ENCODE data around the gene PPP1CC.
"Not testable (repeated sequence)": the region's sequence is repeated elsewhere in the genome, so short reads cannot be mapped to it uniquely, and the experiment has no call there.

Gene PPP1CC

DNA sequence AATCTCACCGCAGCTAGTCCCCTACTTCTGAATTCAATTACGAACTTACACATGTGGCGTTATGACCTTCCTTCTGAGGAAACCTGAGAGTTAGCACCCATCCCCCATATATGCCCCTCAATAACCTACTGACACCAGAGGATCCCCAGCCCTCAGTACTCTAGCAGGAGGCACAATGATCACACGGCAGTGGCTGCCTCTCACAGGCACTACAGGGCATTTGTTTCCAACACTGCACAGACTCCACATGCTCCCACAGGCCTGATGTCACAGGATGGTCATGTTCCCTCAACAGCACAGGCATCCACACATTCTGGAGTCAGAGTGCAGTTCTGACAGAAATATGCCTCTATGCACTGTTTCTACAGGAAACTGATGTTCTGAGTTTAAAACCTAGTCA lies 17.4 kb downstream of the PPP1CC start:
- Mint-ChIP-seq H3K27ac (no peak overlapping the region), H3K36me3 (ENCODE audit: low read depth) (peaks cover 77% of the 10 kb centered on the region), H3K9me3 (no peaks in the 10 kb centered on the region), H3K27me3 (no peaks in the 10 kb centered on the region), H3K4me1 (peaks cover 32% of the 10 kb centered on the region), H3K4me3 (no peak overlapping the region)
- no peak for ATAC-seq
- DNase-seq, result no peak

DNA sequence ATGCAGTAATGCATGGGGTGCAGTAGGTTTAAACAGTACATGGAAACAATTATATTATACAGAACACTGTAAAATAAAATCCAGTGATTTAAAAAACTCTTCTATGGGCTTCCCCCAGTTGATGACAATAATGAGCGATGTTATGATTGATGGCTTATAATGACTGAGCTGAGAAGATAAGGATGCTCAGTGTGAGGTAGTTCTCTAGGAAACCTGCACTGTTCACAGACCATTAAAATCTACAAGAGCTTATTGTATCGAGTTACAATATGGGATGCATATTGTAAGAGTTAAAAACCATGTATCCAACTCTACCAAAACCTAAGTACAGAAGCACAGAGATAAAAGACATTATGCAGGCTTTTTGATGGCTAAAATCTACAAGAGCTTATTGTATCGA lies 19.8 kb downstream of the PPP1CC start:
- H3K27me3 Mint-ChIP-seq, DNase-seq, H3K9me3 Mint-ChIP-seq, ATAC-seq, H3K27ac Mint-ChIP-seq, H3K4me3 Mint-ChIP-seq: not testable (repeated sequence)
- Mint-ChIP-seq H3K4me1 (peaks cover 27% of the 10 kb centered on the region), H3K36me3 (ENCODE audit: low read depth) (peaks cover 81% of the 10 kb centered on the region)

GRCh38 chr12:110721570-110721969 lies 21.1 kb downstream of the PPP1CC start:
- ATAC-seq, result no peak
- Mint-ChIP-seq H3K27ac (no peak overlapping the region), H3K27me3 (no peaks in the 10 kb centered on the region), H3K4me1 (peaks cover 28% of the 10 kb centered on the region), H3K4me3 (no peak overlapping the region), H3K36me3 (ENCODE audit: low read depth) (peaks cover 84% of the 10 kb centered on the region), H3K9me3 (peaks cover 3% of the 10 kb centered on the region)
- no peak for DNase-seq

GRCh38 chr12:110720516-110720915 lies 22.2 kb downstream of the PPP1CC start:
- DNase-seq (no peak), ATAC-seq (no peak)
- no peaks in the 10 kb centered on the region for H3K27me3 Mint-ChIP-seq
- H3K4me3 Mint-ChIP-seq, result no peak overlapping the region
- H3K36me3 Mint-ChIP-seq (ENCODE audit: low read depth), result peaks cover 78% of the 10 kb centered on the region
- H3K4me1 Mint-ChIP-seq, result peaks cover 23% of the 10 kb centered on the region
- H3K27ac Mint-ChIP-seq, result no peak overlapping the region
- H3K9me3 Mint-ChIP-seq, result peaks cover 3% of the 10 kb centered on the region

DNA sequence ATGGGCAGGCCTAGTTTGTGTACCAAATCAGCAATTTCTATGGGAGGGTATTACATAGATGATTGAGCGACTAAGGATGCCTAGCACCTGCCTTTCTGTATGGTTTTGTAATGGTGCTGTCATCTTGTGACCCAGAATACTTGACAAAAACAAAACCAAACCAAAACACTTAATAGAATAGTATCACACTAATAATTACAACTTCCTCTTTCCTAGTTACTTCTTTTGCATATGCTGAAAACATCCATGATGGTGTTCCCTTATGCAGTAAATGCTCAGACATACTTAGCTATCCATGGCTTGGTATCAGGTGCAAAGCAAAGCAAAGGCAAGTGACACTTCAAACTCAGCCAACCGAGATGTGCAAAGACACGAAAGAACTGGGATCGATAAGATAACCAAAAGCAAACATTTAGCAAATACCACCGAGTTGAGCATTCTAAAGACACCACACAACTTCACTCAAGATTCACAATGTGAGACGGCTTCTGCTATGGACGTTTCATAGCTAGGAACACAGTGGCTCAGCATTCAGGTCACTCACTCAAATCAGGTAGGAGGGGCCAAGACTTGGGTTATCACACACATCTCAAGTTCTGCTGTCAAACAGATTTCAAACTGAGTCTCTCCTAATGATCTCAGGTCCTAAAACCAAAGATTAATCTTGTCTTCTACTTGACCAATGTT lies 24.3 kb downstream of the PPP1CC start:
- Mint-ChIP-seq H3K4me3 (no peak overlapping the region), H3K27ac (peak overlapping the region; percentile 61), H3K36me3 (ENCODE audit: low read depth) (peaks cover 62% of the 10 kb centered on the region), H3K9me3 (peaks cover 3% of the 10 kb centered on the region), H3K27me3 (no peaks in the 10 kb centered on the region), H3K4me1 (peaks cover 23% of the 10 kb centered on the region)
- DNase-seq (no peak), ATAC-seq (no peak)

DNA sequence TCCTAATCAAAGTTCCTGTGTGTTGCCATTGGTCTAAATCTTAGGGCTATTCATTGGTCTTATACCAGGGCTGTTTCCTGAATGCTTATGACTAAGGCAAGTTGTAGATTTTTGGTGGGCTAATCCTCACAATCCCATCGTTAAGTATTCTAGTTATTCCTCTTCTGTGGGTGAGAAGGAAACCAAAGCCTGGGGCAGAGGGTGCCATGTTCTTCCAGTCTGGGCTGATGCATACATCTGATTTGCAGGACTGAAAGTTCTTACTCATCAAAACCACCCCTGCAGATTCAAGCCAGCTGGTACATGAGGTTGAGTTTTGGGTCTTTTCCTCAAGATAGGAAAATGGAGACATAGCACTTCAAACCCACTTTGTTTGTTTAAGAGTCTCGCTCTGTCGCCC lies 25.7 kb downstream of the PPP1CC start:
- peak; percentile 80 for ATAC-seq
- Mint-ChIP-seq H3K4me1 (peaks cover 23% of the 10 kb centered on the region), H3K27me3 (no peaks in the 10 kb centered on the region), H3K9me3 (peaks cover 3% of the 10 kb centered on the region), H3K27ac (no peak overlapping the region), H3K4me3 (no peak overlapping the region), H3K36me3 (ENCODE audit: low read depth) (peaks cover 56% of the 10 kb centered on the region)
- no peak for DNase-seq

- H3K9me3 Mint-ChIP-seq, result no peaks in the 10 kb centered on the region
- peaks cover 1% of the 10 kb centered on the region for H3K36me3 Mint-ChIP-seq (ENCODE audit: low read depth)
- no peak for ATAC-seq
- DNase-seq, result no peak
- no peak overlapping the region for H3K4me3 Mint-ChIP-seq
- H3K27ac Mint-ChIP-seq, result no peak overlapping the region
- no peaks in the 10 kb centered on the region for H3K4me1 Mint-ChIP-seq
- H3K27me3 Mint-ChIP-seq, result no peaks in the 10 kb centered on the region
Observed at GRCh38 chr12:110708917-110709316, 33.8 kb downstream of the PPP1CC start.

DNA sequence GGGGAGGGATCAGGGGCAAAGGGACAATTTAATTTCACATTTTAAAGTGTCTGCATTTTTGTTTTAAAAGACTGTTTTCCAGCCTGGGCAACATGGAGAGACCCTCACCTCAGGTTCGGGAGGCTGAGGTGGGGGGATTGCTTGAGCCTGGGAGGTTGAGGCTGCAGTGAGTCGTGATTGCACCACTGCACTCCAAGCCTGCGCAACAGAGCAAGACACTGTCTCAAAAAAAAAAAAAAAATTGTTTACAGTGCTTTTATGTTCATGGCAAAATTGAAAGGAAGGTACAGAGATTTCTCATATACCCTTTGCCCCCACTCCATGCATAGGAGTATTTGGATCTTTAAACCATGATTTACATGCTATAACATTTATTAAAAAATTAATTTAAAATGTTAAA lies 37.4 kb downstream of the PPP1CC start:
- DNase-seq (no peak), ATAC-seq (no peak)
- Mint-ChIP-seq H3K27me3 (no peaks in the 10 kb centered on the region), H3K27ac (no peak overlapping the region), H3K9me3 (no peaks in the 10 kb centered on the region), H3K4me3 (no peak overlapping the region), H3K4me1 (no peaks in the 10 kb centered on the region), H3K36me3 (ENCODE audit: low read depth) (peaks cover 1% of the 10 kb centered on the region)

DNA sequence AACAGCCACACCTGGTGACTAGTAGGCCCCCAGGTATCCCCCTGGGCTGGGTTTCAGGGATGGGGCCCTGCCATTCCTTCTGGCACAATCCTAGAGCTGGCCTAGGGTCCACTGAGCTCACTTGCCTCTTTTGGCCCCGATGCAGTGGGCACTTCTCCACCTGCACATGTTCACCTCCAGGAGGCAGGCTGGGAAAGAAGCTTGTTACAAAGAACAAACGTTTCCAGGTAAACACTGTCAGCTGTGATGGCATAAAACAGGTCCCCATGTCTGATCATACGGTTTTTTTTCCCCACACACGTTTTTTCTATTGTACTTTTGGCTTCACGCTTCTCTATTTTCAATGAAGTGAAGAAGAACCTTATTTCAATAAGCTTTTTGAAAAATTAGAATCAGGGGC lies 37.9 kb downstream of the PPP1CC start:
- no peak for ATAC-seq

GRCh38 chr12:110704231-110704630 lies 38.5 kb downstream of the PPP1CC start:
- Mint-ChIP-seq H3K36me3 (ENCODE audit: low read depth) (no peaks in the 10 kb centered on the region), H3K4me1 (no peaks in the 10 kb centered on the region), H3K27me3 (no peaks in the 10 kb centered on the region), H3K4me3 (no peak overlapping the region), H3K9me3 (no peaks in the 10 kb centered on the region), H3K27ac (no peak overlapping the region)
- ATAC-seq (no peak), DNase-seq (no peak)

More for the DNA sequence above, 37.9 kb downstream of the PPP1CC start:
- DNase-seq, result no peak
- Mint-ChIP-seq H3K4me1 (no peaks in the 10 kb centered on the region), H3K4me3 (no peak overlapping the region), H3K36me3 (ENCODE audit: low read depth) (no peaks in the 10 kb centered on the region), H3K27me3 (no peaks in the 10 kb centered on the region), H3K9me3 (no peaks in the 10 kb centered on the region), H3K27ac (no peak overlapping the region)

- DNase-seq, result no peak
- Mint-ChIP-seq H3K4me1 (peaks cover 15% of the 10 kb centered on the region), H3K9me3 (no peaks in the 10 kb centered on the region), H3K27ac (no peak overlapping the region), H3K27me3 (no peaks in the 10 kb centered on the region), H3K36me3 (ENCODE audit: low read depth) (no peaks in the 10 kb centered on the region), H3K4me3 (no peak overlapping the region)
- no peak for ATAC-seq
Observed at GRCh38 chr12:110702081-110702480, 40.6 kb downstream of the PPP1CC start.

DNA sequence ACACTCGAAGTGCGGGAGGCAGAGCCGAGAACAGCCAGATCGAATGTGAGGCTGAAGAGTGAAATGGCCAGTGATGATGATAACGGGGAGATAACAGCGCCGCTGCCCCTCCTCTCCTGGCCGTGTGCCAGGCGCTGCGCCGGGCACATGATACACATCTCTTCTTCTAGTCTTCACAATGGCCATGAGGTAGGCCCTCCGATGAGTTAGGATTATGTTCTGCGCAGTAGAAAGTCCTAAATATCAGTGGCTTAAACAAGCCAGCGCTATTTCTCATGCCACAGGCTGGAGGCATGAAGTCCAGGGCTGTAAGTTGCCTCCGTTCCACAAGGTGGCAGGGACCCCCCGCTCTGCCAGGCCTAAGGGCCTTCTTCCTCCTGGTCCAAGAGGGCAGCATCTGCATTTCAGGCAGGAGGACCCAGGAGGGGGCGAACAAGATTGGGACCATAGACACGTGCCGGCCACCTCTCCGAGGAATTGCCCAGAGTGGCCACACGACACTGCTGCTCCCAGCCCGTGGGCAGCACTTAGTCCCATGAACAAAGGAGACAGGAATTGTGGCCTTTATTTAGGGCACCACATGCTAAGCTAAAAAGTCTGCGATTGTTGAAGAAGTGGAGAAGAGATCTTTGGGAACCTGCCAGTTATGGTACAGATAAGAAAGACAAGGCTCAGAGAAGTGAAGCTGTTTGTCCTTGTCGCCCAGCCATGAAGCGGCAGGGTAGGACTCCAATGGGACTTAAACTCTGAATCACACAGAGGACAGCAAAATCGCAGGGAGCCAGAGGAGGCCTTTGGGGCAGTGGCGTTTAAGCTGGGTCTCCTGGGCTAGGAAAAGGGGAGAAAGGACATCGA lies 42.9 kb downstream of the PPP1CC start:
- peaks cover 17% of the 10 kb centered on the region for H3K4me1 Mint-ChIP-seq
- H3K9me3 Mint-ChIP-seq, result no peaks in the 10 kb centered on the region
- no peak for ATAC-seq
- no peak for DNase-seq
- H3K36me3 Mint-ChIP-seq (ENCODE audit: low read depth), result no peaks in the 10 kb centered on the region
- H3K27me3 Mint-ChIP-seq, result no peaks in the 10 kb centered on the region
- H3K4me3 Mint-ChIP-seq, result no peak overlapping the region
- no peak overlapping the region for H3K27ac Mint-ChIP-seq

- no peak overlapping the region for H3K4me3 Mint-ChIP-seq
- H3K9me3 Mint-ChIP-seq, result no peaks in the 10 kb centered on the region
- no peaks in the 10 kb centered on the region for H3K27me3 Mint-ChIP-seq
- peak overlapping the region; percentile 81 for H3K27ac Mint-ChIP-seq
- H3K4me1 Mint-ChIP-seq, result peaks cover 27% of the 10 kb centered on the region
- peak; percentile 99 for ATAC-seq
- no peaks in the 10 kb centered on the region for H3K36me3 Mint-ChIP-seq (ENCODE audit: low read depth)
- DNase-seq, result peak; percentile 77
Observed at GRCh38 chr12:110698171-110698902, 44.4 kb downstream of the PPP1CC start.

DNA sequence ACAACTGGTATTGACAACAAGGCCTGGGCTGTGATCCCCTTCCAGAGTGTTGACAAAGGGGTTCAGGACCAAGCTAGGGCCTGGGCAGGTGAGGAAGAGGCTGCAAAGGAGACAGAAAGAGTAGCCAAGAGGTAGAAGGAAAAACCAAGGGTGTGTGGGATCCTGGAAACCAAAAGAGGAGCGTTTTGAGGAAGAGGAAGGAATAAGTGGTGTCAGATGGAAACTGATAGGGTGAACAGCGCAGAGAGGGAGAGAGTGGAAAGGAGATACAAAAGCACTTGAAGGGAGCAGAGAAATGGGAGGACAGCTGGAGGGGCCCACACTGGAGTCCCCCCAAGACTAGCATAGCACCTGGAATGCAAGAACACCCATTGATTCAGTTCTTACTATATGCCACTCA lies 45.5 kb downstream of the PPP1CC start:
- Mint-ChIP-seq H3K4me3 (no peak overlapping the region), H3K27ac (peak overlapping the region; percentile 57), H3K36me3 (ENCODE audit: low read depth) (no peaks in the 10 kb centered on the region)

GRCh38 chr12:110696283-110696682 lies 46.4 kb downstream of the PPP1CC start:
- Mint-ChIP-seq H3K4me3 (no peak overlapping the region), H3K27me3 (no peaks in the 10 kb centered on the region), H3K27ac (no peak overlapping the region), H3K9me3 (no peaks in the 10 kb centered on the region), H3K36me3 (ENCODE audit: low read depth) (no peaks in the 10 kb centered on the region), H3K4me1 (peaks cover 31% of the 10 kb centered on the region)
- ATAC-seq (no peak), DNase-seq (no peak)

More for the DNA sequence above, 45.5 kb downstream of the PPP1CC start:
- H3K4me1 Mint-ChIP-seq, result peaks cover 29% of the 10 kb centered on the region
- DNase-seq, result no peak
- H3K9me3 Mint-ChIP-seq, result no peaks in the 10 kb centered on the region
- no peaks in the 10 kb centered on the region for H3K27me3 Mint-ChIP-seq
- no peak for ATAC-seq

Data from activated naive CD8-positive, alpha-beta T cell treated with anti-CD3 and anti-CD28 coated beads, Interleukin-2, amount 50 U/mL, for 24 hours (primary cell).